ENCODE results near the gene SETX.

Gene SETX

GRCh38 chr9:132211570-132211969, 143.2 kb downstream of the SETX start:
- Histone ChIP-seq H4K20me1 (ENCODE audit: low read depth, low read length) (no peaks in the 10 kb centered on the region), H3K9me2 (replicated peaks; ENCODE audit: insufficient read depth, low read length) (no peaks in the 10 kb centered on the region), H3K9me3 (ENCODE audit: insufficient read depth, low read length) (no peaks in the 10 kb centered on the region), H3F3A (ENCODE audit: insufficient read depth) (no peaks in the 10 kb centered on the region), H3K27me3 (ENCODE audit: low read length) (no peaks in the 10 kb centered on the region), H2AFZ (ENCODE audit: low read depth, low read length, severe bottlenecking) (no peak overlapping the region), H3K27ac (ENCODE audit: low read depth, low read length) (no peak overlapping the region), H3K9ac (ENCODE audit: low read length) (no peak overlapping the region), H3K4me2 (ENCODE audit: low read depth, low read length, poor library complexity, severe bottlenecking) (no peak overlapping the region), H3K36me3 (ENCODE audit: low read length) (no peaks in the 10 kb centered on the region), H3K79me2 (ENCODE audit: insufficient read depth, low read length) (no peaks in the 10 kb centered on the region), H3K4me3 (ENCODE audit: insufficient read depth, low read length, poor library complexity, severe bottlenecking) (no peak overlapping the region)
- TF ChIP-seq EZH2phosphoT487 (conservative IDR thresholded peaks at IDR 0.05; ENCODE audit: low read length) (no peak), CTCF (IDR thresholded peaks at IDR 0.05; ENCODE audit: insufficient read depth, low read length, poor library complexity, severe bottlenecking) (no peak)

All from SU-DHL-6 (cell line).